Measurements from ENCODE around the gene MPRIP. TPM values are rescaled to one million over a fixed set of nuclear protein-coding genes. Genes with fewer than 3 reads are reported as not detected.

The MPRIP gene
- polyA plus RNA-seq, 1 donor (not counting 4 experiments of a cell fraction or from before 2014, with no cell fraction given): 113 TPM

DNA sequence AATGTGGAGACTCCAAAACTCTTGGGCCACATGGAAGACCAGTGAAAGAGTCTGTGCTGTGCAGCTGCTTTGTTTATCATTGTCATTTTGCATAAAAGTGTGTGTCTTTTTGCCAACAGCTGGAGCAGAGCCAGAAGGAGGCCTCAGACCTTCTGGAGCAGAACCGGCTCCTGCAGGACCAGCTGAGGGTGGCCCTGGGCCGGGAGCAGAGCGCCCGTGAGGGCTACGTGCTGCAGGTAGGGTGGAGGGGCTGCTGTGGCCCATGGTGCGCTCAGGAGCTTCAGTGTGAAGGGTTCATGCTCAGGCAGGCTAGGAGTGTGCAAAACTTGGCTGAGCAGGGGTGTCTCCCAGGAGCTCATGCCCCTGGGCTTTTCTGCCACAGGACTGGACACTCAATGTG, 118.9 kb downstream of the MPRIP start:
- Histone ChIP-seq H3K9me1 (ENCODE audit: control insufficient read depth, extremely low read depth, insufficient read depth, low read length) (peaks cover 2% of the 10 kb centered on the region), H3K27me3 (ENCODE audit: control insufficient read depth, extremely low read depth, insufficient read depth, low read length) (no peaks in the 10 kb centered on the region), H3K36me3 (ENCODE audit: control insufficient read depth in 2 of 2, extremely low read depth in 1 of 2, insufficient read depth in 2 of 2, low read length in 2 of 2) (peaks cover 49 to 64% of the 10 kb centered on the region in 2 experiments), H3K9me3 (ENCODE audit: control insufficient read depth, low read depth, low read length) (no peaks in the 10 kb centered on the region), H3K4me3 (ENCODE audit: control insufficient read depth in 2 of 3, extremely low read depth in 1 of 3, insufficient read depth in 2 of 3, low read depth in 1 of 3, low read length in 3 of 3) (no peak overlapping the region), H3K4me1 (ENCODE audit: control insufficient read depth, extremely low read depth, insufficient read depth, low read length) (peaks cover 9% of the 10 kb centered on the region), H3K9ac (ENCODE audit: control insufficient read depth, extremely low read depth, insufficient read depth, low read length) (no peak overlapping the region), H3K79me2 (ENCODE audit: control insufficient read depth, insufficient read depth, low read length) (peaks cover 2% of the 10 kb centered on the region), H3K27ac (ENCODE audit: control insufficient read depth, insufficient read depth, low read length) (no peak overlapping the region), H3K4me2 (ENCODE audit: control insufficient read depth, extremely low read depth, insufficient read depth, low read depth, low read length) (no peak overlapping the region), H4K20me1 (ENCODE audit: control insufficient read depth, extremely low read depth, insufficient read depth, low read length) (peaks cover under 1% of the 10 kb centered on the region), H2AFZ (ENCODE audit: control insufficient read depth, low read length) (no peak overlapping the region)
- TF ChIP-seq, protein P1, sequence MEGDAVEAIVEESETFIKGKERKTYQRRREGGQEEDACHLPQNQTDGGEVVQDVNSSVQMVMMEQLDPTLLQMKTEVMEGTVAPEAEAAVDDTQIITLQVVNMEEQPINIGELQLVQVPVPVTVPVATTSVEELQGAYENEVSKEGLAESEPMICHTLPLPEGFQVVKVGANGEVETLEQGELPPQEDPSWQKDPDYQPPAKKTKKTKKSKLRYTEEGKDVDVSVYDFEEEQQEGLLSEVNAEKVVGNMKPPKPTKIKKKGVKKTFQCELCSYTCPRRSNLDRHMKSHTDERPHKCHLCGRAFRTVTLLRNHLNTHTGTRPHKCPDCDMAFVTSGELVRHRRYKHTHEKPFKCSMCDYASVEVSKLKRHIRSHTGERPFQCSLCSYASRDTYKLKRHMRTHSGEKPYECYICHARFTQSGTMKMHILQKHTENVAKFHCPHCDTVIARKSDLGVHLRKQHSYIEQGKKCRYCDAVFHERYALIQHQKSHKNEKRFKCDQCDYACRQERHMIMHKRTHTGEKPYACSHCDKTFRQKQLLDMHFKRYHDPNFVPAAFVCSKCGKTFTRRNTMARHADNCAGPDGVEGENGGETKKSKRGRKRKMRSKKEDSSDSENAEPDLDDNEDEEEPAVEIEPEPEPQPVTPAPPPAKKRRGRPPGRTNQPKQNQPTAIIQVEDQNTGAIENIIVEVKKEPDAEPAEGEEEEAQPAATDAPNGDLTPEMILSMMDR (optimal IDR thresholded peaks at IDR 0.05 in 1 of 3, IDR thresholded peaks at IDR 0.05 in 1 of 3, conservative IDR thresholded peaks at IDR 0.05 in 1 of 3; ENCODE audit: extremely low read depth in 1 of 3, insufficient read depth in 2 of 3, low read length in 3 of 3): no peak
- no peak for TF ChIP-seq EZH2 (IDR thresholded peaks at IDR 0.05; ENCODE audit: low read length)
- dilution Hi-C loops (cut with MboI; ENCODE audit: extremely low pct_ligation_motif_present, low sequenced_read_pairs): no loop called here
- DNase-seq (ENCODE audit: low read depth, low spot score): no peak
- no peak for FAIRE-seq

DNA sequence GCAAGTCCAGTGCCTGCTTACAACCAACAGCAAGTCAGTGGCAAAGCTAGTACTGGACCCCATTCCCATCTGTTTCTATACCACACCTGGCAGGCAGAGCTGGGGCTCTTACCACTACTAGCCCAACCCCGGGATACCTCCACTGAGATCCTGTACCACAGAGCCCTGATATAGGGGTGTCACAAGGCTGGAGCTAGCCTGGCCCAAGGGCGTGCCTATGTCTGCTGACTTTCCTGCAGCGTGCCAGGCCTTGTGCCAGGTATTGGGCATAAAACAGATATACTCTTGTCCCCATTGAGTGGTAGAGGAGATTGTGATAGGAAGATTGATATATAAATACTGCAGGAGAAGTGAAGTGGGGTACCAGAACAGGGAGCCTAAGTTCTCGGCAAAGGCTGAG, 119.5 kb downstream of the MPRIP start:
- no peak for TF ChIP-seq EZH2 (IDR thresholded peaks at IDR 0.05; ENCODE audit: low read length)
- TF ChIP-seq, protein P1 (optimal IDR thresholded peaks at IDR 0.05 in 1 of 3, IDR thresholded peaks at IDR 0.05 in 1 of 3, conservative IDR thresholded peaks at IDR 0.05 in 1 of 3; ENCODE audit: extremely low read depth in 1 of 3, insufficient read depth in 2 of 3, low read length in 3 of 3): no peak
- H3K36me3 ChIP-seq (ENCODE audit: control insufficient read depth in 2 of 2, extremely low read depth in 1 of 2, insufficient read depth in 2 of 2, low read length in 2 of 2): peaks cover 47 to 66% of the 10 kb centered on the region in 2 experiments

More for the DNA sequence above, 119.5 kb downstream of the MPRIP start:
- dilution Hi-C loops (cut with MboI; ENCODE audit: extremely low pct_ligation_motif_present, low sequenced_read_pairs): no loop called here
- H3K9ac ChIP-seq (ENCODE audit: control insufficient read depth, extremely low read depth, insufficient read depth, low read length): no peak overlapping the region
- H3K4me3 ChIP-seq (ENCODE audit: control insufficient read depth in 2 of 3, extremely low read depth in 1 of 3, insufficient read depth in 2 of 3, low read depth in 1 of 3, low read length in 3 of 3): no peak overlapping the region
- DNase-seq (ENCODE audit: low read depth, low spot score): no peak
- no peak overlapping the region for H2AFZ ChIP-seq (ENCODE audit: control insufficient read depth, low read length)
- FAIRE-seq: no peak
- H3K27me3 ChIP-seq (ENCODE audit: control insufficient read depth, extremely low read depth, insufficient read depth, low read length): no peaks in the 10 kb centered on the region
- no peaks in the 10 kb centered on the region for H3K9me1 ChIP-seq (ENCODE audit: control insufficient read depth, extremely low read depth, insufficient read depth, low read length)
- H3K4me2 ChIP-seq (ENCODE audit: control insufficient read depth, extremely low read depth, insufficient read depth, low read depth, low read length): no peak overlapping the region
- no peaks in the 10 kb centered on the region for H4K20me1 ChIP-seq (ENCODE audit: control insufficient read depth, extremely low read depth, insufficient read depth, low read length)
- H3K79me2 ChIP-seq (ENCODE audit: control insufficient read depth, insufficient read depth, low read length): peaks cover 2% of the 10 kb centered on the region
- H3K27ac ChIP-seq (ENCODE audit: control insufficient read depth, insufficient read depth, low read length): no peak overlapping the region
- H3K9me3 ChIP-seq (ENCODE audit: control insufficient read depth, low read depth, low read length): no peaks in the 10 kb centered on the region
- peaks cover 3% of the 10 kb centered on the region for H3K4me1 ChIP-seq (ENCODE audit: control insufficient read depth, extremely low read depth, insufficient read depth, low read length)
